ENCODE measurements around the gene TLE2. TPM values are rescaled to one million over a fixed set of nuclear protein-coding genes. Genes with fewer than 3 reads are reported as not detected.

Gene TLE2
- total and polyA plus RNA-seq, 2 of the 4 experiments (the other 2 are of a cell fraction) = under 0.01 to 0.41 TPM

DNA sequence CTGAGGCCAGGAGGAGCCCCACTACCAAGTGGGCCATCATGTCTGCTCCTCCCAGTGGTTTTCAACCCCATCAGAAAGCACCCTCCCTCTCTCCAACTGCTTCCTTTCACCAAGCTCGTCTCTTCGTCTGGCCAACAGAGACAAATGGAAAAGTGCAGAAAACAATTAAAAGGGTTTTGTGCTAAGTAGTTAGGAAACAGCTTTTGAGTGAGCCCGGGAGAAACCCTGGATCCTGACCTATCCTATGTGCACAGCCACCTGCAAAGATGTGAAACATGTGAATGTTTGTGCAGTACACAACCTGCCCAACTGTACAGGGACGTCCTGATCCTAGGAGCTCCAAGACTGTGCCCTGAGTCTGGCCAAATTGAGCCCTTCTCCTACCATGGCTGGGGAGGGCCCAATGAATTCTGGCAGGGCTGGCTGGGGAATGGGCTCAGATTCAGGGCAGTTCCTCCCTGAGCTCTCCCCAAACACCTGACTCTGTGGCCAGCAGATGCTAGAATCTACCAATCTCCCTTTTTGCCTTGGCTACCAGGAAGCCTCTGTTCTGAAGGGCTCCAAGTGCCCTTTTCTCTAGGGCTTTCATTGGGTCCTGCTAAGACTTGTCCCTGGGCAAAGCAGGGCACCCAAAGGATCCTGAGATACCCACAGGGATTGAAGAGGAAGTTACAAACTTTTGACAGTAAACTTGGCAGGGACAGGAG lies 25.3 kb upstream of the TLE2 start:
- no peak overlapping the region for H3K23ac ChIP-seq (ENCODE audit: low read depth, low read length)
- H3K18ac ChIP-seq (ENCODE audit: low read depth, low read length) = no peak overlapping the region
- no peak overlapping the region for H2AK5ac ChIP-seq (ENCODE audit: low read depth, low read length)
- no peak overlapping the region for H2BK20ac ChIP-seq (ENCODE audit: low read depth, low read length)
- H3K4ac ChIP-seq (ENCODE audit: low read depth, low read length) = no peak overlapping the region
- H2BK120ac ChIP-seq (ENCODE audit: low read depth, low read length) = no peak overlapping the region
- H3K4me3 ChIP-seq (ENCODE audit: insufficient read depth, low read depth, low read length) = no peak overlapping the region
- H3K4me1 ChIP-seq (ENCODE audit: control insufficient read depth, insufficient read depth, low read length) = peaks cover 24% of the 10 kb centered on the region
- no peak overlapping the region for H4K91ac ChIP-seq (ENCODE audit: insufficient read depth, low read depth, low read length)
- WGBS, 2 experiments (ENCODE audit: extremely low coverage in 2 of 2, insufficient read length in 1 of 2) = no CpG with 5 or more reads among the region's 4 CpGs
- H3K56ac ChIP-seq (ENCODE audit: extremely low read depth, insufficient read depth, low read length) = no peak overlapping the region
- H3K36me3 ChIP-seq (ENCODE audit: control insufficient read depth, insufficient read depth, low read length) = peaks cover 54% of the 10 kb centered on the region
- no peak overlapping the region for H4K8ac ChIP-seq (ENCODE audit: low read depth in 2 of 2, low read length in 2 of 2)
- H2AK9ac ChIP-seq (replicated peaks; ENCODE audit: low read depth, low read length, poor library complexity) = no peak overlapping the region
- no peak overlapping the region for H3K9ac ChIP-seq (ENCODE audit: low read depth, low read length)
- ATAC-seq (ENCODE audit: low read depth) (no peak), DNase-seq (no peak)
- no peak for TF ChIP-seq CHD1 (IDR thresholded peaks at IDR 0.05; ENCODE audit: low read depth, low read length)
- TF ChIP-seq MXI1 (IDR thresholded peaks at IDR 0.05; ENCODE audit: borderline replicate concordance, low read depth, low read length) = no peak
- no peak for TF ChIP-seq SMC3 (IDR thresholded peaks at IDR 0.05; ENCODE audit: low read depth, low read length)
- TF ChIP-seq RCOR1 (IDR thresholded peaks at IDR 0.05; ENCODE audit: insufficient replicate concordance, low read length) = no peak
- no peak for TF ChIP-seq ELK1 (IDR thresholded peaks at IDR 0.05; ENCODE audit: borderline replicate concordance, low read depth, low read length)
- TF ChIP-seq RAD21 (IDR thresholded peaks at IDR 0.05; ENCODE audit: low read length) = no peak
- no peak for TF ChIP-seq NFE2L2 (IDR thresholded peaks at IDR 0.05; ENCODE audit: low read depth, low read length)
- no peak for TF ChIP-seq RFX5 (IDR thresholded peaks at IDR 0.05; ENCODE audit: low read depth, low read length)
- no peak for TF ChIP-seq FOS (IDR thresholded peaks at IDR 0.05; ENCODE audit: low read depth, low read length)
- TF ChIP-seq MAFK (IDR thresholded peaks at IDR 0.05; ENCODE audit: low read depth, low read length) = no peak
- TF ChIP-seq, protein P1, sequence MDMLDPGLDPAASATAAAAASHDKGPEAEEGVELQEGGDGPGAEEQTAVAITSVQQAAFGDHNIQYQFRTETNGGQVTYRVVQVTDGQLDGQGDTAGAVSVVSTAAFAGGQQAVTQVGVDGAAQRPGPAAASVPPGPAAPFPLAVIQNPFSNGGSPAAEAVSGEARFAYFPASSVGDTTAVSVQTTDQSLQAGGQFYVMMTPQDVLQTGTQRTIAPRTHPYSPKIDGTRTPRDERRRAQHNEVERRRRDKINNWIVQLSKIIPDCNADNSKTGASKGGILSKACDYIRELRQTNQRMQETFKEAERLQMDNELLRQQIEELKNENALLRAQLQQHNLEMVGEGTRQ (IDR thresholded peaks at IDR 0.05; ENCODE audit: low read depth, low read length) = no peak
- TF ChIP-seq, protein P2, sequence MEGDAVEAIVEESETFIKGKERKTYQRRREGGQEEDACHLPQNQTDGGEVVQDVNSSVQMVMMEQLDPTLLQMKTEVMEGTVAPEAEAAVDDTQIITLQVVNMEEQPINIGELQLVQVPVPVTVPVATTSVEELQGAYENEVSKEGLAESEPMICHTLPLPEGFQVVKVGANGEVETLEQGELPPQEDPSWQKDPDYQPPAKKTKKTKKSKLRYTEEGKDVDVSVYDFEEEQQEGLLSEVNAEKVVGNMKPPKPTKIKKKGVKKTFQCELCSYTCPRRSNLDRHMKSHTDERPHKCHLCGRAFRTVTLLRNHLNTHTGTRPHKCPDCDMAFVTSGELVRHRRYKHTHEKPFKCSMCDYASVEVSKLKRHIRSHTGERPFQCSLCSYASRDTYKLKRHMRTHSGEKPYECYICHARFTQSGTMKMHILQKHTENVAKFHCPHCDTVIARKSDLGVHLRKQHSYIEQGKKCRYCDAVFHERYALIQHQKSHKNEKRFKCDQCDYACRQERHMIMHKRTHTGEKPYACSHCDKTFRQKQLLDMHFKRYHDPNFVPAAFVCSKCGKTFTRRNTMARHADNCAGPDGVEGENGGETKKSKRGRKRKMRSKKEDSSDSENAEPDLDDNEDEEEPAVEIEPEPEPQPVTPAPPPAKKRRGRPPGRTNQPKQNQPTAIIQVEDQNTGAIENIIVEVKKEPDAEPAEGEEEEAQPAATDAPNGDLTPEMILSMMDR (conservative IDR thresholded peaks at IDR 0.05; ENCODE audit: low read depth, low read length) = no peak
- no peak for TF ChIP-seq BHLHE40 (IDR thresholded peaks at IDR 0.05; ENCODE audit: low read depth, low read length)
- no peak for TF ChIP-seq MAZ (IDR thresholded peaks at IDR 0.05; ENCODE audit: borderline replicate concordance, low read depth, low read length)
- no peak for TF ChIP-seq POLR2A (IDR thresholded peaks at IDR 0.05; ENCODE audit: low read depth, low read length)
- no peak for TF ChIP-seq CEBPB (IDR thresholded peaks at IDR 0.05; ENCODE audit: low read depth, low read length)
- in situ Hi-C loops (cut with MboI; ENCODE audit: low sequenced_read_pairs) = no loop called here
- POLR2A ChIA-PET (ENCODE audit: unreplicated experiment) = interaction anchor here (0.5 kb wide), 1 partner anchor 77 kb away, joined by 3 read pairs; no protein-coding TSS in a partner anchor
- no peak overlapping the region for H4K5ac ChIP-seq (ENCODE audit: low read depth, low read length)
- CTCF ChIA-PET = no interaction called here
- H4K20me1 ChIP-seq (ENCODE audit: insufficient read depth, low read length) = peaks cover 46% of the 10 kb centered on the region
- BruUV-seq (replicated peaks) = no TSS peak
- peaks cover 3% of the 10 kb centered on the region; the same call in 1 of the 2 replicates for H3K9me1 ChIP-seq (ENCODE audit: insufficient read depth, low read length)
- no peak overlapping the region for H2BK5ac ChIP-seq (ENCODE audit: low read depth, low read length, poor library complexity, severe bottlenecking)
- H3K79me1 ChIP-seq (ENCODE audit: low read depth in 1 of 2, low read length in 2 of 2) = peaks cover 22 to 40% of the 10 kb centered on the region in 2 experiments
- dilution Hi-C loops (cut with HindIII; ENCODE audit: low sequenced_read_pairs, unreplicated experiment) = no loop called here
- no peak overlapping the region for H3K14ac ChIP-seq (replicated peaks; ENCODE audit: low read depth, low read length)
- no peak overlapping the region for H3K27ac ChIP-seq (ENCODE audit: insufficient read depth, low read length)
- intact Hi-C loops (cut with micrococcal nuclease) = no loop called here
- H2AFZ ChIP-seq (replicated peaks; ENCODE audit: low read length, poor library complexity) = no peak overlapping the region
- no peaks in the 10 kb centered on the region for H3K9me3 ChIP-seq (ENCODE audit: control insufficient read depth, insufficient read depth, low read length)
- H3K4me2 ChIP-seq (ENCODE audit: low read depth, low read length) = no peak overlapping the region
- H2BK15ac ChIP-seq (ENCODE audit: low read depth, low read length) = no peak overlapping the region
- no peaks in the 10 kb centered on the region for H3K27me3 ChIP-seq (ENCODE audit: control insufficient read depth, insufficient read depth, low read length)
